Panc1 (cell line): ENCODE data around the gene TRIM44. TPM values are rescaled to one million over a fixed set of nuclear protein-coding genes. Genes with fewer than 3 reads are reported as not detected.

Experiments
- ATAC-seq: fragments of 200-7000 bp; cut with Tn5 transposase; 2 replicates; pipeline ENCODE4 v1.9.1; 2020; ENCODE audit warnings: mild to moderate bottlenecking, moderate library complexity
- BruUV-seq: library from RNA; stranded (reverse); fragments of 400-500 nt; replicated peaks from 2 replicates; lab custom pipeline; 2021; lab: Mats Ljungman, UMichigan
- CTCF ChIA-PET: fragments of 300-600 bp; sonication (Branson Sonifier 250); formaldehyde crosslinking; loops from one replicate; lab custom pipeline; 2022; ENCODE audit warnings: antibody characterized with exemption; lab: Charles Lee
- POLR2A ChIA-PET: fragments of 300-600 bp; sonication (Branson Sonifier 250); formaldehyde crosslinking; loops from one replicate; lab custom pipeline; 2022; ENCODE audit warnings: antibody characterized with exemption; lab: Charles Lee
- DNase-seq: peaks from one replicate; pipeline ENCODE4 v3.0.0-alpha.2; 2010; ENCODE audit warnings: low read depth, low spot score
- H3K27ac ChIP-seq: 2 replicates; pipeline ENCODE4 v1.5.1; 2011; ENCODE audit warnings: mild to moderate bottlenecking, low read length, inconsistent platforms
- H3K27me3 ChIP-seq: fragments of 200-500 bp; sonication (Bioruptor generic); 2 replicates; pipeline ENCODE4 v1.6.0; 2014; ENCODE audit warnings: low read length, inconsistent platforms; ENCODE audit not compliant: control insufficient read depth, insufficient read depth
- H3K36me3 ChIP-seq: fragments of 200-500 bp; sonication (Bioruptor generic); 2 replicates; pipeline ENCODE4 v1.5.1; 2014; ENCODE audit warnings: inconsistent platforms, mild to moderate bottlenecking, low read length, moderate library complexity; ENCODE audit not compliant: control insufficient read depth, insufficient read depth
- H3K4me1 ChIP-seq: 2 replicates; pipeline ENCODE4 v1.5.1; 2011; ENCODE audit warnings: inconsistent platforms, mild to moderate bottlenecking, low read length, moderate library complexity; ENCODE audit not compliant: control insufficient read depth, insufficient read depth
- H3K4me3 ChIP-seq, 2 experiments: 2 replicates each; pipeline ENCODE4 v1.5.1; 2011 to 2012; ENCODE audit warnings: low read depth in 2 of 2, low read length in 2 of 2, mild to moderate bottlenecking in 2 of 2, inconsistent platforms in 1 of 2, moderate library complexity in 1 of 2
- H3K9me3 ChIP-seq: fragments of 200-500 bp; sonication (Bioruptor generic); 2 replicates; pipeline ENCODE4 v1.5.1; 2014; ENCODE audit warnings: low read depth, mild to moderate bottlenecking, inconsistent platforms, low read length, moderate library complexity; ENCODE audit not compliant: control insufficient read depth, insufficient read depth
- POLR2AphosphoS5 ChIP-seq: IDR thresholded peaks from 2 replicates; pipeline ENCODE4 v1.6.1; 2012; ENCODE audit warnings: mild to moderate bottlenecking, low read depth, low read length, moderate library complexity
- SIN3A ChIP-seq: IDR thresholded peaks from 2 replicates; pipeline ENCODE4 v1.6.1; 2012; ENCODE audit warnings: low read depth, mild to moderate bottlenecking, low read length, moderate library complexity, borderline replicate concordance; ENCODE audit not compliant: insufficient read depth
- TCF7L2 ChIP-seq: IDR thresholded peaks from 2 replicates; pipeline ENCODE4 v1.6.1; 2011; ENCODE audit warnings: mild to moderate bottlenecking, low read depth, low read length, inconsistent platforms
- in situ Hi-C: cut with HindIII; loops from 2 replicates; pipeline ENCODE4 v1.10.0; 2016; ENCODE audit warnings: low sequenced_read_pairs, low pct_unique_long_range_greater_than_20kb
- intact Hi-C: fragments of 100-400 bp; cut with micrococcal nuclease; formaldehyde crosslinking; loops from one replicate; pipeline ENCODE4 v1.10.0; 2022; ENCODE audit not compliant: unreplicated experiment
- total RNA-seq: library from RNA; stranded (reverse); gene quantifications from one replicate; pipeline ENCODE4 v1.2.1, GENCODE V29; 2021; ENCODE audit not compliant: unreplicated experiment
- TF ChIP-seq, protein P1 (sequence below): fragments of 450-650 bp; IDR thresholded peaks from 2 replicates; pipeline ENCODE4 v1.5.1; 2017; ENCODE audit warnings: mild to moderate bottlenecking
- TF ChIP-seq, protein P2 (sequence below), 2 experiments: IDR thresholded peaks; 2 replicates each; pipeline ENCODE4 v1.6.1; 2011 to 2012; ENCODE audit warnings: low read depth in 2 of 2, control low read depth in 1 of 2, low read length in 1 of 2, mild to moderate bottlenecking in 1 of 2, moderate library complexity in 1 of 2; ENCODE audit not compliant: insufficient read depth in 1 of 2

TRIM44 gene
- total RNA-seq, 1 experiment from 2014 or later, result 80.3 TPM

DNA sequence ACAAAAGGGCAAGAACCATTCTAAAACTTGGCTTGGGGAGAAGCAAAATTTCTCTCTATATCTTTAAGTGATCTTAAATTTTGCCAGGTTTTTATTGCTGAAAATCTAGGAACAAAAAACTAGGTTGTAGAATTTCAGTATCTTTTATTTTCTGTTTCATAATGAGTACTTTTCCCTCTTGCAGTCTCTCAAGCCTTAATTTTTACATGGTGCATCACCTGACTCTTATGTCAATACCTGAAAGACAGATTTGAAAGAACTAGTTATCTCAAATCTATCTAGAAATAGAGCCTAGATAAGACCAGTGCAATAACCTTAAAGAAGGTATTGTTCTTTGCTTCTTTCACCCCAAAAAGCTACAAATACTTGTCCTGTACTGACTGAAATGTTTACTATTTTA lies 122.1 kb downstream of the TRIM44 start:
- no peaks in the 10 kb centered on the region for H3K36me3 ChIP-seq
- BruUV-seq, result no TSS peak
- H3K9me3 ChIP-seq, result no peaks in the 10 kb centered on the region
- ChIA-PET POLR2A (no interaction called here), CTCF (no interaction called here)
- H3K27ac ChIP-seq, result no peak overlapping the region
- ATAC-seq, result no peak
- H3K27me3 ChIP-seq, result no peaks in the 10 kb centered on the region
- no peak overlapping the region for H3K4me3 ChIP-seq
- intact Hi-C loops (no loop called here), in situ Hi-C loops (no loop called here)
- TF ChIP-seq POLR2AphosphoS5, result no peak
- no peak for TF ChIP-seq SIN3A
- TF ChIP-seq TCF7L2, result no peak
- TF ChIP-seq, protein P1, sequence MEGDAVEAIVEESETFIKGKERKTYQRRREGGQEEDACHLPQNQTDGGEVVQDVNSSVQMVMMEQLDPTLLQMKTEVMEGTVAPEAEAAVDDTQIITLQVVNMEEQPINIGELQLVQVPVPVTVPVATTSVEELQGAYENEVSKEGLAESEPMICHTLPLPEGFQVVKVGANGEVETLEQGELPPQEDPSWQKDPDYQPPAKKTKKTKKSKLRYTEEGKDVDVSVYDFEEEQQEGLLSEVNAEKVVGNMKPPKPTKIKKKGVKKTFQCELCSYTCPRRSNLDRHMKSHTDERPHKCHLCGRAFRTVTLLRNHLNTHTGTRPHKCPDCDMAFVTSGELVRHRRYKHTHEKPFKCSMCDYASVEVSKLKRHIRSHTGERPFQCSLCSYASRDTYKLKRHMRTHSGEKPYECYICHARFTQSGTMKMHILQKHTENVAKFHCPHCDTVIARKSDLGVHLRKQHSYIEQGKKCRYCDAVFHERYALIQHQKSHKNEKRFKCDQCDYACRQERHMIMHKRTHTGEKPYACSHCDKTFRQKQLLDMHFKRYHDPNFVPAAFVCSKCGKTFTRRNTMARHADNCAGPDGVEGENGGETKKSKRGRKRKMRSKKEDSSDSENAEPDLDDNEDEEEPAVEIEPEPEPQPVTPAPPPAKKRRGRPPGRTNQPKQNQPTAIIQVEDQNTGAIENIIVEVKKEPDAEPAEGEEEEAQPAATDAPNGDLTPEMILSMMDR, result no peak
- TF ChIP-seq, protein P2, sequence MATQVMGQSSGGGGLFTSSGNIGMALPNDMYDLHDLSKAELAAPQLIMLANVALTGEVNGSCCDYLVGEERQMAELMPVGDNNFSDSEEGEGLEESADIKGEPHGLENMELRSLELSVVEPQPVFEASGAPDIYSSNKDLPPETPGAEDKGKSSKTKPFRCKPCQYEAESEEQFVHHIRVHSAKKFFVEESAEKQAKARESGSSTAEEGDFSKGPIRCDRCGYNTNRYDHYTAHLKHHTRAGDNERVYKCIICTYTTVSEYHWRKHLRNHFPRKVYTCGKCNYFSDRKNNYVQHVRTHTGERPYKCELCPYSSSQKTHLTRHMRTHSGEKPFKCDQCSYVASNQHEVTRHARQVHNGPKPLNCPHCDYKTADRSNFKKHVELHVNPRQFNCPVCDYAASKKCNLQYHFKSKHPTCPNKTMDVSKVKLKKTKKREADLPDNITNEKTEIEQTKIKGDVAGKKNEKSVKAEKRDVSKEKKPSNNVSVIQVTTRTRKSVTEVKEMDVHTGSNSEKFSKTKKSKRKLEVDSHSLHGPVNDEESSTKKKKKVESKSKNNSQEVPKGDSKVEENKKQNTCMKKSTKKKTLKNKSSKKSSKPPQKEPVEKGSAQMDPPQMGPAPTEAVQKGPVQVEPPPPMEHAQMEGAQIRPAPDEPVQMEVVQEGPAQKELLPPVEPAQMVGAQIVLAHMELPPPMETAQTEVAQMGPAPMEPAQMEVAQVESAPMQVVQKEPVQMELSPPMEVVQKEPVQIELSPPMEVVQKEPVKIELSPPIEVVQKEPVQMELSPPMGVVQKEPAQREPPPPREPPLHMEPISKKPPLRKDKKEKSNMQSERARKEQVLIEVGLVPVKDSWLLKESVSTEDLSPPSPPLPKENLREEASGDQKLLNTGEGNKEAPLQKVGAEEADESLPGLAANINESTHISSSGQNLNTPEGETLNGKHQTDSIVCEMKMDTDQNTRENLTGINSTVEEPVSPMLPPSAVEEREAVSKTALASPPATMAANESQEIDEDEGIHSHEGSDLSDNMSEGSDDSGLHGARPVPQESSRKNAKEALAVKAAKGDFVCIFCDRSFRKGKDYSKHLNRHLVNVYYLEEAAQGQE (IDR thresholded peaks at IDR 0.05; ENCODE audit: insufficient read depth in 1 of 2, low read depth in 2 of 2, low read length in 1 of 2), result no peak
- peaks cover 5% of the 10 kb centered on the region for H3K4me1 ChIP-seq
- DNase-seq, result no peak

DNA sequence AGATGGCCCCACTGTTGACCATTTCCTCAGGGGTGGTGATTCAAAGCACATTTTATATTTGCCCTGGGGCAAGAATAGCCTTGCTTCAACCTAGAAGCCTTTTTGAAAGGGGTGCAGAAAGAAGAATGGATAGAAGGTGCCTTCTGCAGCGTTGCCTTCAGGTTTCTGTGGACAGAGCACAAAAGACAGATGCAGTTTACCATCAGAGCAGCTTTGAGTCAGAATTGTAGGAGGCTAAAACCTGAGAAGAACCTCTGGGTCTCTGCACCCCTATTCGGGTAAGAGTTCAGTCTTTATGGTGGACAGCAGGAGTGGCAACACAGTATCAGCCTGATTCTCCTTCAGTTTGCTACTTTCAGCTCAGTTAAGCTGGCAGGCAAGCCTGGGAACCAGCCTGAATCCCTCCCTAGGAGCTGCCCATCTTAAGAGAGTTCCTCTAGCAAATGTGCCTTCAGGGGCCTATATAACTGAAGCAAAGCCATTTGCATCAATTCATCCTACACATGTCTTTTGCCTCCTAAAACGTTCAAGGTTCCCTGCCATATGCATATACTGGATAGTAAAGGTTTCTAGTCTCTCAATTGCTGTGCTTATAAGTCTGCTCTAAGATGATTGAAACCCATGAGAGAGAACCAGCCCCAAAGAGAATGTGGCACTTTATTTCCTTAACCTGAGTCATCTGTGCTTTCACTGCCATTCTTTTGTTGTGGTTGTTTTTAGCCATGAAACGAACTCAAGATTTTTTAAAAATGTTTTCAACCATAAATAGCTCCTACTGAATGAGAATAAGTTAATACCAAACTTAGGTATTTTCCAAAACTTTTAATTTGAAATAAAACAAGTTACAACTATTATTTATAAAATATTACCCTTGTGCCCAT lies 123.0 kb downstream of the TRIM44 start:
- no peak for TF ChIP-seq POLR2AphosphoS5
- TF ChIP-seq TCF7L2, result no peak
- TF ChIP-seq, protein P2 (IDR thresholded peaks at IDR 0.05; ENCODE audit: insufficient read depth in 1 of 2, low read depth in 2 of 2, low read length in 1 of 2), result no peak
- TF ChIP-seq, protein P1, result no peak
- no peak for TF ChIP-seq SIN3A
- intact Hi-C loops, result no loop called here
- H3K36me3 ChIP-seq, result no peaks in the 10 kb centered on the region
- peaks cover 5% of the 10 kb centered on the region for H3K4me1 ChIP-seq
- H3K27ac ChIP-seq, result no peak overlapping the region
- H3K4me3 ChIP-seq, result no peak overlapping the region
- ATAC-seq (no peak), DNase-seq (no peak)
- H3K9me3 ChIP-seq, result no peaks in the 10 kb centered on the region
- ChIA-PET POLR2A (no interaction called here), CTCF (no interaction called here)
- H3K27me3 ChIP-seq, result no peaks in the 10 kb centered on the region
- in situ Hi-C loops, result no loop called here
- BruUV-seq, result no TSS peak
